GM19035 (cell line): ENCODE data around the gene SNTG2.

ENCODE experiments used
- ATAC-seq: cut with Tn5 transposase; IDR thresholded peaks from one replicate; pipeline ENCODE4 v1.9.1; 2021; ENCODE audit not compliant: unreplicated experiment

SNTG2 gene

DNA sequence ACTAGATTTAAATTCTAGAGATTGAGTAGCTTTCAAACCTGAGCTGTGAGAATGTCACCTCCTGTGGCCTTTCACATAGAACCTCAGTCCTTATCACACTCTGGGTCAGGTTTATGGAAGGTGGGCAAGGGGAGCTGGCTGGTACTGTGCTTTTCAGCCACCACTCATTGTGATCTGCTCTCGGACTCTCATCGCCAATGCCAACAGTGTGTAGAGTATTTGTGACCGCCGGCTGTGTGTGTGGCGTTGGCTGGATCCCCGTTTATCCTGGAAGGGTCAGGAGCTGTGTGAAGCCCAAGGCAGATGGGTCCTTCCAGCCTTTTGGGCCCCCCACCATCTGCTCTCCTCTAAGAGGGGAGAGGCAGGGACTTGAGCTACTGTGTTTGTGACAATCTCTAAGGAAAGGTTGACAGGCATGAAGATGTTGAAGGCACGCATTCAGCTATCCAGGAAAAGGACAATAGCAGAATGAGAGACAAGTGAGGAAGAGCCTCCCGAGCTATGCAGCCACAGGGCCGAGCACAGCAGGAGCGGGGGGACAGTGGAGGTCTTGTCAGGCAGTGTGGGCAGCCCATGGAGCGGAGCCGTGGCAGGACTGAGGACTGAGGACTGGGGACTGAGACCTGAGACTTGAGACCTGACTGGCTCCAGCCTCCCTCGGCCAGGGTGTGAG lies 355.5 kb downstream of the SNTG2 start:
- ATAC-seq = no peak

DNA sequence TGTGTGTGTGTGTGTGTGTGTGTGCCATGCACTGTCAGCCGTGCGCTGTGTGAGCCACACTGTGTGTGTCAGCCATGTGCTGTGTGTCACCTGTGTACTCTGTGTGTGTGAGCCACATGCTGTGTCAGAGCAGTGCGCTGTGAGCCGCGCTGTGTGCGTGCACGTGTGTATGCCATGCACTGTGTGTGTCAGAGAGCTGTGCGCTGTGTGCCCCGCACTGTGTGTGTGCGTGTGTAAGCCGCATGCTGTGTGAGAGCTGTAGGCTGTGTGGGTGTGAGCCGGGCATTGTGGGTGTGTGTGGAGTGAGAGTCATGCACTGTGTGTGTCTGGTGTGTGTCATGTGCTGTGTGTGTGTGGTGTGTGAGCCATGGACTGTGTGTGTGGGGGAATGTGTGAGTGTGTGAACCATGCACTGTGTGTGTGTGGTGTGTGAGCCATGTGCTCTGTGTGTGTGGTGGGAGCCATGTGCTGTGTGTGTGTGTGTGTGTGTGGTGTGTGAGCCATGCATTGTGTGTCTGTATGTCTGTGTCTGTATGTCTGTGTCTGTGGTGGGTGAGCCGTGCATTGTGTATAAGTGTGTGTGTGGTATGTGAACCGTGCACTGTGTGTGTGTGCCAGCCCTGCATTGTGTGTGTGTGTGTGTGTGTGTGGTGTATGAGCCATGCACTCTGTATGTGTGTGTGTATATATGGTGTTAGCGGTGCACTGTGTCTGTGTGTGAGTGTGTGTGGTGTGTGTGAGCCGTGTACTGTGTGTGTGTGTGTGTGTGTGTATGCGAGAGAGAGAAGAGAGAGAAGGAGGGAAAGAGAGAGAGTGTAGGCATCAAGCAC lies 356.3 kb downstream of the SNTG2 start:
- no peak for ATAC-seq

DNA sequence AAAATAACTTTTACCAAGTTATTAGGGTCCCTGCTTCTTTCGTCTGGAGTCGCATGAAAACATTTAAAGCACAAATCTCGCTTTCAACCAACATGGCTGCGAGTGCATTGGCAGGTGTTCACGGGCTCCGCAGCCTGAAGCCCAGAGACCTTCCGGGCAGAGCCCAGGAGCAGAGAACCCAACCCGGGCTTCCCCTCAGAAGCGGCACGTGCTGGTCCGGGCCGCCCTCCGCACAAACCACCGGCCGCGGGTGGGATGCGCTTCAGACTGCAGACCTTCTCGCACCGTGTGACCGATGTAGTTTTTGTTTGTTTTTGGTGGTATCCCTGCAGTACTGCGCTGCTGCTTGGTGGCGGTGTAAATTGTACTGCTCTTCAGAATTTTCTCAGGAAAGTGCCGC lies 357.0 kb downstream of the SNTG2 start:
- ATAC-seq = no peak

GRCh38 chr2:1308678-1309077 lies 358.0 kb downstream of the SNTG2 start:
- ATAC-seq = no peak

DNA sequence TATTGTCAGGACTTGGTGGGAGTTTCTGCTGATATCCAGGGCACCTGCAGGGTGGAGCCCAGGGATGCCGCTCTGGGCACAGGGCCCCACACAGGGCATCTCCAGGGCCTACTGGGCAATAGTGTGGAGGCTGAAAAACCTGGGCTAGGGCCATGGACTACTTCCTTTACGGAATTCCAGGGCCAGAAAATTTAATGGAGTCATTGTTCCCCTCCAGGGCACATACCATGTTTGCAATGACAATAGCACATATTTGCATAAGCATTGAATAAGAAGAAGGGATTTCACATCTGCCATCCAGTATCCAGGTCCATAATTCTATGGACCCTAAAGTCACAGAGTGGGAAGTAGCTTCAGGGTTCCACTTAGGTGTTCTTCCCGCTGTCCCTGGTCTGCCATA lies 358.9 kb downstream of the SNTG2 start:
- ATAC-seq = no peak

DNA sequence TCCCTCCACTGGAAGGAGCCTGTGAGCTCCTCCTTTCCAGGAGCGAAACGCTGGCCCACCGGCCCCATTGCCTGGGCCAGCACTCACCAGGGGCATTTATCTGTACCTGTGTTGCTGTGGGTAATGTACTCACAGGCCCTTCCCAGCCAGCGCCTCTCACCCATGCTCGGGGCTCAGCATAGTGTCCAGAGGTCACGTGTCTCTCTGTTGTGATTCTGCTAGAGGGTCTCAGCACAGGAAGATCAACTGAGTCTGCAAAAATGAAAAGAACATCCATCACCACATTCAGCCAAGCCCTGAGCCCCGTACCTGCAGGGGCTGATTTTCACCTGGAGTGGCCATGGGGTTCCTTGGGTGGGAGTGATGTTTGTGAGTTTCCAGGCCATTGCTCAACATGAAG lies 359.6 kb downstream of the SNTG2 start:
- no peak for ATAC-seq

DNA sequence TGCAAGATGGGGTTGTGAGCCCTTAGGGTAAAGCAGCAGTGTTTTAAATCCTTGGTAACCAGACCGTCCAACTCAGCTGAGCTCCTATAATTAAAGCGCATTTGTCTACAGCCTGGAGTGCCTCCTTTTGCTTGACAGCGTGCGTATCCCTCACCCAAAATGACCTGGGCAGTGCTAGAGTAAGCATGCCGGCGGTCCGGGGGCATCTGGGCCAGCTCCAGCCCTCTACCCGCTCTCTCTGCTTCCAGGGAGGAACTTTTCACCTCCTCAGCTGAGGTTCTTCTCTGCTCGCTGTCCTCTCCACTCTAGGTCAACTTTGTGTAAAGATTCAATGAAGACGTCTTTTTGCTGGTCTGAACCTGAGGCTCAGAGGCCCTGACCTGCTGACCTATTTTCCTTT lies 360.2 kb downstream of the SNTG2 start:
- no peak for ATAC-seq

DNA sequence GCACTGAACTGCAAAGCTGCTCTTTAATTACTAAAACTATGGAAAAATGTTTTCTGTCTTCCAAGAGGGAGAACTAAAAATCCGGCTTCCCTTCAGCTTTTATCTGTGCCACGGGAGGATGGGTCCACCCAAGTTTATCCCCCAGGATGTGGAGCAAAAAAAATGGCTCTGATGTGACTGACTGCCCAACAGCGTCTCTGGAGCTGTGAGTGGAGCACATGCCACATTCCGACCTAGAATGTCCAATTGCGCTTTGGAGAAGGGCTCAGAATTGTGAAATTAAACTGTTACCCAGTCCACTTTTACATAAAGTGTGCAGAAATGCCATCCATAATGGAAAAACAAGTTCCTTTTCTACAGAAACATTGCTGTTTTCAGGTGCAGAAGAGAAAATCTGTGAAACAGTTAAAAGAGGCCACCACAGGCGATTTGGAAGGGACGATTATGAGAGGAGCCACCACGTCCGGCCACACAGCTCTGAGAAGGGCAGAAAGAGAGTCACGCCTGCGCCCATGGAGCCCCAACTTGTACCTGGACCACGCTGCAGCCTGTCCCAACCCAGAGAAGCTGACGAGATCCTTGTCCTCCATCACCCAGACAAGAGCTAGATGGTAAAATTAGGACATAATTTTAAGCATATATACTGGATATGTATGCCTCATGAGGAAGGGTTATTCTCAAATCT lies 362.7 kb downstream of the SNTG2 start:
- ATAC-seq = no peak

DNA sequence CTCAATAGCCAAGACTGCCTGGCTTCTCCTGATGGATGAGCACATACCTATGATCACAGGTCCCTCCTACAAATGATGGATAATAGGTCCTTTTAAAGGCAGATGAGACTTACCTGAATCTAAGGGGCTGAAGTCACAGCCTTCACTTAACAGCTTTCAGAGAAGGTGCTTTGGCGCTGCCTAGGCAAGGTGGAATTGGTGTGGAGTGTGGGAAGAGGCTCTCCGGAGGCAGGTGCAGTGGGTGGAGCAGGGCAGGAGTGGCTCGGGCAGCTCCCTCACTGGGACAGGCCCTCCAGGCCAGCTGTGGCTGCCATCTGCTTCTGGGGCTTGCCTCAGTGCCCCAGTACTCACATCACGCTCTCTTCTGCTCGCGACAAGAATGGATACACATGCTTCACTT lies 363.6 kb downstream of the SNTG2 start:
- ATAC-seq = no peak

DNA sequence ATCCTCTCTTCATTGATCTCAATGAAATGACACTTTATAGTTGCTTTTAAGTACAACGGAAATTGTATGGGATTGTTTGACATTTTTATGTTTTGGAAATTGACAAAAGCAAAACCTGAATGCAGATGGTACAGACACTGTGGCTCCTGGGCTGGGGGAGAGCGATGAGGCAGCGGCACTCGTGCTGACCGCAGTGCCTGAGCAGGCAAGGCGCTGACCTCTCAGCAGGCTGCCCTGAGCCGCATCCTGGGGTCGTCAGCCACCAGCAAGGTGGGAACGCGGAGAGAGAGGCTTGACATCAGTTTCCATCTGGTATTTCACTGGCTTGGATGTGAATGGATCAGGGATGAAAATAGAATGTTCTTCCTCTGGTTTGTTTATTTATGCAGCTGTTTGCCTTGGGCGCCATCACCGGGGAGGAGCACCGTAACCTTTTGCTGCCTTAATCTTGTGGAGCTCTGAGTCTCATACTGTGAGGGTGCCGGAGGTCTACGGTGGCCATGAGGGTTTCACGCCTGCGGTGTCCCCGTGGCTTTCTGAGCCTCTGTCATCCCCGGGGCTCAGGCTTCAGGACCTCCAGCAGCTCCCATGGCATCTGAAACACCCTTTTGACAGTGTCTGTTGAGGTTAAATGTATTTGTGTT lies 367.8 kb downstream of the SNTG2 start:
- ATAC-seq = no peak

- no peak for ATAC-seq
These were observed 368.7 kb downstream of the SNTG2 start for GRCh38 chr2:1319393-1319792.

GRCh38 chr2:1321321-1321720 lies 370.7 kb downstream of the SNTG2 start:
- ATAC-seq = no peak

DNA sequence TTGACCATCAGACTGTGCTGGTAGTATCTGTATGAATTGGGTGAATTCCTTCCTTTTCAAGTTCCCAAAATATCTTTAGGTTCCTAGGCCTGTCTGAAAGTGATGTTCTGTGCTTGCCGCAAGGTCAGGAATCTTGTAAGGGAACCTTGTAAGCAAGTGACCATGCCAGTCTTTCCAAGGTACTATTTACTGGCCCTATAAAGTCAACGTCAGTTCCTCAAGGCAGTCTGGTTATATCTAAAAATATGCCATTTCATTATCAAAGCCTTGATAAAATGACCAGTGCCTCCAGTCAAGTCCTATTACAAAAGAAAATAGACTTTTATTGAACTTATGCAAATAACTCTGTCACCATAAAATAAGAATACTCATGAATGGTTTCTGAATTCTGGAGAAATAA lies 374.2 kb downstream of the SNTG2 start:
- no peak for ATAC-seq

- ATAC-seq = no peak
These were observed 378.0 kb downstream of the SNTG2 start for GRCh38 chr2:1328684-1329083.

DNA sequence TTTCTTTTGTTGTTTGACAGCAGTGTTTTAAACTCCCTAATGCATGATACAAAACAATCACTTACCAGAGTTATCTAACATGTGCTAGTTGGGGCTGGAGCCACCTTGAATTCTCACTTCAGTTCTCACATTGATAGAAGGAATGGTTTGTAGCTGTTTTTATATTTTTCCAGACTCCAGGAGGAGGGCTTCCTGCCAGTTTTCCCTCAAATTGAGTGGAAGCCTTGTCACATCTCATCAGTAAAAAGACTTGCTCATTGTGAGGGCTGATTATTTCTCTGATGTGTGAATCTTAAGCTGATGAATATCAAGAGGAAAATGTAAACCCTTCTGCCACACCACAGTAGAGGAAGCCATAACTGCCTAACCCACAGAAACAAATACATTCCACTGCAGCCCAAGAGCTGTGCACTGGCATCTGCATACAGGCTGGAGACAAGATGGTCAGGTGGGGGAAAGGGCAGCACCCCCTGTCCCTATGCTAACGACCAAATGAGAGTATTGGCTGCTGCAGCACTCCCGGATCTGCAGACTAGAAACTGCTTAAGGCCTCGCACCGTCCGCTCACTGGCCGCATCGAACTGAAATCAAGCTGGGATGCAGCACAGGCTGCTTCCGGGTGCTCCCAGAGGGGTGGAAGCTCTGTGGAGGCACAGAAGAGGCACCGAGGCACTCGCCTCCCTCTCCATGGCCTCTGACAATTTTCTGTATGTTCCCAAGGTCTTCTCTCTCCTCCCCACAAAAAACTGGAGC lies 388.9 kb downstream of the SNTG2 start:
- no peak for ATAC-seq

DNA sequence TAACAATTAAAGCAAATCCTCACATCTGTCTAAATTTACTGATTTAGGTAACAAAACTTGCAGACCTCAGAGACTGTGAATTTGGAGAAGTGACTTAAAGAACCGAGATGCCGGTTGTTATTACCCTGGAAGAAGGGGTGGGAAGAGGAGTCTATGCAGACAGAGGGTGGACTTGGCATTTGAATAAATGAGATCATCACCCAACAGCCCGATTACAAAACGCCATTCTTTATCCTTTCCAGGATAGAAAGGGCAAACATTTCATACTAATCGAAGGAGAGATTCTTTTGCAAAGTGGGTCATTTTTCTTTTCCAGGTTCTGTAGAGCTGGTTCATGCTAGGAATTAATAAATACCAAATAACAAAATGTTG lies 389.5 kb downstream of the SNTG2 start:
- ATAC-seq = no peak

DNA sequence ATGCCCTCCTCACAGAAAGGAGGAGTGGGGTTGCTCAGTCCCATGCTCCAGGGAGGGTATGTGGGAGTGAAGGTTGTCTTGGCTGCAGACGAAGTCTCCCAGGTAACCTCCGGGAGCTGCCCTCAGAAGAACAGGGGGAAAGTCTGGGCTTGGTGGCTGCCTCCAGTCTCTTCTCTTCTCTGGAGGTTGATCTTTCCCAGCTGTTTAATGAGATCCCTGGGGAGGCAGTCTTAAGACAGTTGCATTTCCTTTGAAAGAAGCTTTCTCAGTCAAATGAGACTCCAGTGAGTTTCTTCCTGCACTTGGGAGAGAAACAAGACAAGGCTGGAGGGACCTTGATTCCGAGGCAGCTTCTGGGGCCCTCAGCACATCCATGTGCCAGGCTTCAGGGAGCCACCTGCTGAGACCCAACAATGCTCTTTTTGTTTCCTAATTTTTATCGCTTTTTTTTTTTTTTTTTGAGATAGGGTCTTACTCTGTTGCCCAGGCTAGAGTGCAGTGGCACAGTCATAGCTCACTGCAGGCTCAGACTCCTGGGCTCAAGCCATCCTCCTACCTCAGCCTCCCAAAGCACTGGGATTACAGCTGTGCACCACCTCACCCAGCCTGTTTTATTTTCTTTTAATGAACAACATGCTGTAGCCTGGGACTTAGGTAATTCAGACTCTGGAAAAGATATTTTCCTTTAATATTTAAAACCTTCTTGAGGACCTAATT lies 390.9 kb downstream of the SNTG2 start:
- no peak for ATAC-seq

- no peak for ATAC-seq
These were observed 398.1 kb downstream of the SNTG2 start for GRCh38 chr2:1348789-1349188.

- ATAC-seq = no peak
These were observed 399.5 kb downstream of the SNTG2 start for GRCh38 chr2:1350111-1350510.

DNA sequence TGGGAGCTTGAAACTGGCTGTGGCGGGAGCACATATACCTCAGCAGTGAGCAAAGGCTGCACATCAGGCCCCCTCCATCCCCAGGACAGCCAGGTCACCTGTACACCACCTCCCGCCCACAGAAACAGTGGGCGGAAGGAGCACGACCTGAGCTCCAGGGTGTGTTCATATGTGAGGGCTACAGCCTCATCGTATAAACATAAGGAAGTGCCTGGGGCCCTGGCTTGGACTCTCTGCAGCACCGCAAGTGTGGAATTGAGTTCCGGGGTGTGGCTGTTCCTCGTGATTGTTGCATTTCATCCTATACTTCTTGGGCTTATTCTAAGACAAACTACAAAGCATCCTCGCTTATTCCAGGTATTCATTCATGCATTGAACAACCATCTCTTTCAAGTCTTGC lies 402.5 kb downstream of the SNTG2 start:
- ATAC-seq = no peak
